Measurements from ENCODE around the gene CDKN1A. TPM values are rescaled to one million over a fixed set of nuclear protein-coding genes. Genes with fewer than 3 reads are reported as not detected.

Gene CDKN1A
- total RNA-seq (2013; cell fraction: nucleolus; rRNA removed) = 98.4 and 111 TPM in 2 replicates
- total RNA-seq (2014; rRNA removed) (186 and 198 TPM in 2 replicates), total RNA-seq (2014; rRNA removed; fragmentation: Illumina TruSeq; extraction: Trizol) (139 and 144 TPM in 2 replicates), total RNA-seq (2021) (315 and 321 TPM in 2 replicates), polyA plus RNA-seq (2011; rRNA removed) (103 and 200 TPM in 2 replicates), polyA plus RNA-seq (2014; fragmentation: Illumina TruSeq; extraction: Trizol) (154 and 232 TPM in 2 replicates), polyA plus RNA-seq (2014; fragmentation: Nextera tagmentation; extraction: Ambion mirVana) (10 to 100 TPM; 25.2 to 48.4 TPM), polyA plus RNA-seq (2014; rRNA removed) (330 and 358 TPM in 2 replicates), polyA plus RNA-seq (2016; fragmentation: Nextera tagmentation; extraction: Ambion mirVana) (100 to 1,000 TPM; 604 to 637 TPM), polyA minus RNA-seq (2011; rRNA and poly(A)+ RNA removed) (81.2 and 140 TPM in 2 replicates), Bru-seq, nascent RNA (percentile 99 among the genes with signal in this experiment), BruChase-seq, experiment 1, labeled RNA remaining after a 6-hour chase (percentile 97 among the genes with signal in this experiment), BruChase-seq, experiment 2, labeled RNA remaining after a 2-hour chase (percentile 99 among the genes with signal in this experiment)
- polyA plus RNA-seq (2011; ENCODE audit: low read depth) = 50.2 TPM
- 275 and 303 TPM in 2 replicates for polyA plus RNA-seq (2011; cell fraction: cytosol; rRNA removed)
- 252 and 284 TPM in 2 replicates for polyA plus RNA-seq (2011; cell fraction: nucleus; rRNA removed)
- 129 and 156 TPM in 2 replicates for polyA plus RNA-seq (2012)
- 55.9 and 57.9 TPM in 2 replicates for polyA minus RNA-seq (2011; cell fraction: cytosol; rRNA and poly(A)+ RNA removed)
- polyA minus RNA-seq (2011; cell fraction: nucleus; rRNA and poly(A)+ RNA removed) = 58.8 and 96.6 TPM in 2 replicates
- long read RNA-seq, experiment 1, transcript CDKN1A-201 (3 exons, 2,180 nt) = major isoform, 227 of 264 reads
- long read RNA-seq, experiment 1, transcript CDKN1A-203 (3 exons, 2,267 nt) = minor isoform, 10 of 264 reads
- long read RNA-seq, experiment 1, partial matches to known transcripts = 6 of 264 reads
- long read RNA-seq, experiment 1, other reads (novel, unspliced or antisense) = 17 of 264 reads
- long read RNA-seq, experiment 2, partial matches to known transcripts = 0 of 10 reads
- long read RNA-seq, experiment 2, other reads (novel, unspliced or antisense) = 8 of 10 reads

DNA sequence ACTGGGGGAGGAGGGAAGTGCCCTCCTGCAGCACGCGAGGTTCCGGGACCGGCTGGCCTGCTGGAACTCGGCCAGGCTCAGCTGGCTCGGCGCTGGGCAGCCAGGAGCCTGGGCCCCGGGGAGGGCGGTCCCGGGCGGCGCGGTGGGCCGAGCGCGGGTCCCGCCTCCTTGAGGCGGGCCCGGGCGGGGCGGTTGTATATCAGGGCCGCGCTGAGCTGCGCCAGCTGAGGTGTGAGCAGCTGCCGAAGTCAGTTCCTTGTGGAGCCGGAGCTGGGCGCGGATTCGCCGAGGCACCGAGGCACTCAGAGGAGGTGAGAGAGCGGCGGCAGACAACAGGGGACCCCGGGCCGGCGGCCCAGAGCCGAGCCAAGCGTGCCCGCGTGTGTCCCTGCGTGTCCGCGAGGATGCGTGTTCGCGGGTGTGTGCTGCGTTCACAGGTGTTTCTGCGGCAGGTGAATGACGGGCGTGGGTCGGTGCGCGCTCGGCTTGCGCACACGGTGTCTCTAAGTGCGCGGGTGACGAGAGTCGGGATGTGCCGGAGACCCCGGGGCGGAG is at the start of gene CDKN1A:
Gene CDKN1A, plus strand, starts transcription at position 227 of the 555 bp plus-strand sequence. CDS start 5,388 bp downstream, outside the sequence.
- Histone ChIP-seq H2AFZ (ENCODE audit: control insufficient read depth, low read depth, low read length) (peak within 1 kb of the TSS; percentile 54), H3K4me2 (ENCODE audit: control insufficient read depth, insufficient read depth) (peak within 1 kb of the TSS; percentile 80), H3K27me3 (replicated peaks in 1 of 2; ENCODE audit: control insufficient read depth in 2 of 2, insufficient read depth in 2 of 2, low read length in 1 of 2) (no peaks in the 10 kb centered on the region), H3K36me3 (ENCODE audit: control insufficient read depth in 2 of 2, insufficient read depth in 2 of 2, low read length in 1 of 2) (peaks cover under 1 to 5% of the 10 kb centered on the region in 2 experiments), H4K20me1 (ENCODE audit: control insufficient read depth, insufficient read depth) (peaks cover 9% of the 10 kb centered on the region), H3K27ac (ENCODE audit: control insufficient read depth, insufficient read depth) (peak within 1 kb of the TSS; percentile 88), H3K4me3 (peak within 1 kb of the TSS; percentile 75), H3K9me3 (replicated peaks; ENCODE audit: control insufficient read depth, insufficient read depth, low read length) (no peaks in the 10 kb centered on the region), H3K4me1 (ENCODE audit: control insufficient read depth, insufficient read depth, low read length) (peaks cover 44% of the 10 kb centered on the region), H3K9ac (ENCODE audit: control insufficient read depth, insufficient read depth, low read length) (peak within 1 kb of the TSS; percentile 90), H3K79me2 (ENCODE audit: control insufficient read depth, insufficient read depth, low read length) (peaks cover 74% of the 10 kb centered on the region)
- DNase-seq (ENCODE audit: low read depth, low spot score) = no peak
- FAIRE-seq = no peak
- ChIA-PET POLR2A (interaction anchor here (0.5 to 13.6 kb wide), 11 partner anchors 13 to 548 kb away, joined by 3 to 243 read pairs (median 7); partner anchors contain the start of gene SRSF3), RAD21 (ENCODE audit: unreplicated experiment) (interaction anchor here (0.8 to 10.6 kb wide), 12 partner anchors 13 to 329 kb away, joined by 3 to 195 read pairs (median 4); no protein-coding TSS in a partner anchor), CTCF (interaction anchor here (0.6 to 10.7 kb wide), 10 partner anchors 12 to 212 kb away, joined by 3 to 146 read pairs (median 6); no protein-coding TSS in a partner anchor), SMC1A (ENCODE audit: uncharacterized antibody, unreplicated experiment) (interaction anchor here (1.0 to 17.5 kb wide), 7 partner anchors 13 to 83 kb away, joined by 3 to 240 read pairs (median 30); no protein-coding TSS in a partner anchor)
- peak; percentile 75 for ATAC-seq
- intact Hi-C loops (cut with micrococcal nuclease; ENCODE audit: unreplicated experiment) (loop anchor here (1.0 to 2.0 kb wide), 2 partner anchors 11 to 16 kb away; no protein-coding TSS in a partner anchor), in situ Hi-C loops (cut with MboI) (no loop called here)
- under 1% methylated on average over 52 of the region's 63 CpGs for WGBS (ENCODE audit: insufficient coverage, insufficient replicate concordance, low lambda C conversion rate, missing lambda C conversion rate)
- BruUV-seq (replicated peaks) = no TSS peak
- TF ChIP-seq ZNF274 (IDR thresholded peaks at IDR 0.05; ENCODE audit: insufficient read depth, insufficient read length) = no peak
- TF ChIP-seq MEF2A (IDR thresholded peaks at IDR 0.05; ENCODE audit: insufficient read depth, low read depth, low read length) = 0 out of 2 replicates have a peak, but pooled peaks have one; percentile 20
- TF ChIP-seq ASH2L (IDR thresholded peaks at IDR 0.05; ENCODE audit: borderline replicate concordance, low read depth) = no peak
- TF ChIP-seq, protein P1, sequence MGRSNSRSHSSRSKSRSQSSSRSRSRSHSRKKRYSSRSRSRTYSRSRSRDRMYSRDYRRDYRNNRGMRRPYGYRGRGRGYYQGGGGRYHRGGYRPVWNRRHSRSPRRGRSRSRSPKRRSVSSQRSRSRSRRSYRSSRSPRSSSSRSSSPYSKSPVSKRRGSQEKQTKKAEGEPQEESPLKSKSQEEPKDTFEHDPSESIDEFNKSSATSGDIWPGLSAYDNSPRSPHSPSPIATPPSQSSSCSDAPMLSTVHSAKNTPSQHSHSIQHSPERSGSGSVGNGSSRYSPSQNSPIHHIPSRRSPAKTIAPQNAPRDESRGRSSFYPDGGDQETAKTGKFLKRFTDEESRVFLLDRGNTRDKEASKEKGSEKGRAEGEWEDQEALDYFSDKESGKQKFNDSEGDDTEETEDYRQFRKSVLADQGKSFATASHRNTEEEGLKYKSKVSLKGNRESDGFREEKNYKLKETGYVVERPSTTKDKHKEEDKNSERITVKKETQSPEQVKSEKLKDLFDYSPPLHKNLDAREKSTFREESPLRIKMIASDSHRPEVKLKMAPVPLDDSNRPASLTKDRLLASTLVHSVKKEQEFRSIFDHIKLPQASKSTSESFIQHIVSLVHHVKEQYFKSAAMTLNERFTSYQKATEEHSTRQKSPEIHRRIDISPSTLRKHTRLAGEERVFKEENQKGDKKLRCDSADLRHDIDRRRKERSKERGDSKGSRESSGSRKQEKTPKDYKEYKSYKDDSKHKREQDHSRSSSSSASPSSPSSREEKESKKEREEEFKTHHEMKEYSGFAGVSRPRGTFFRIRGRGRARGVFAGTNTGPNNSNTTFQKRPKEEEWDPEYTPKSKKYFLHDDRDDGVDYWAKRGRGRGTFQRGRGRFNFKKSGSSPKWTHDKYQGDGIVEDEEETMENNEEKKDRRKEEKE (IDR thresholded peaks at IDR 0.05) = no peak
- TF ChIP-seq EGR1 (IDR thresholded peaks at IDR 0.05; ENCODE audit: borderline replicate concordance in 1 of 2, low read depth in 2 of 2, low read length in 2 of 2) = 0 out of 3 replicates have a peak, but pooled peaks of 1 of the 2 experiments have one; percentile 24
- TF ChIP-seq SIN3A (IDR thresholded peaks at IDR 0.05; ENCODE audit: low read depth, low read length) = peak; percentile 86
- TF ChIP-seq NRF1 (conservative IDR thresholded peaks at IDR 0.05; ENCODE audit: low read depth, low read length) = peak; percentile 29; the same call in 1 of the 2 replicates
- TF ChIP-seq NR2F1 (conservative IDR thresholded peaks at IDR 0.05) = no peak; the same call in 1 of the 2 replicates
- TF ChIP-seq TAF1 (IDR thresholded peaks at IDR 0.05; ENCODE audit: borderline replicate concordance, low read depth, low read length) = peak; percentile 89
- TF ChIP-seq TBL1XR1 (IDR thresholded peaks at IDR 0.05; ENCODE audit: low read depth, low read length) = no peak
- peak; percentile 97 for TF ChIP-seq ZNF687 (IDR thresholded peaks at IDR 0.05)
